ENCODE data around the gene DPP6.

DNA sequence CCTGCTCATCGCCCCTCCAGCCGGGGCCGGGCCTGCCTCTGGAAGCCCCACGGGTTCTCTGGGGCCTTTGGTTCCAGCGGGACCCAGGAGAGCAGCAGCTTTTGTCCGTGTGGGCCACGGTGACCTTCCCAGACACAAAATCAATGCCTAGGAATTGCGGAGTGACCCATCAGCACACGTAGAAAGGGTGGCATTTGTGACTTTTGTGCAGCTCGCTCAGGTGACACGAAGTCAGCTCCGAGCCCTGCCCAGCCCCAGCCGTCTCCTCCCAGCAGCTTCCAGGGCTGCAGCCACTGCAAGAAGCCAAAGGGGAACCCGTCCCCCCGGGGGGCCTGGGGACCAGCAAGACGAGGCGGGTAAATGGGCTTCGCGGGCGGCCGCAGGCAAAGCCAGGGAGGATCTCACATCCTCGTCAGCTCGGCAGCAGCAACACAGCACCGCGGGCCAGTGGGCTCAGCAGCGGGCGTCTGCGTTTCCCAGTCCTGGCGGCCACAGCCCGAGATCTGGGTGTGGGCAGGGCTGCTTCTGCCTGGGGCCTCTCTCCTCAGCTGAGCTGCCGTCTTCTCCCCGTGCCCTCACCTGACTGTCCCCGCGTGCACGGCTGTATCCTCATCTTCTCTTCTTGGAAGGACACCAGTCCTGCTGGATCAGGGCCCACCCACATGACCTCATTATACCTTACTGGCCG lies 862.3 kb downstream of the DPP6 start:
- TF ChIP-seq POLR2AphosphoS5 (IDR thresholded peaks at IDR 0.05; ENCODE audit: borderline replicate concordance, low read depth, low read length), result no peak
- no peak for TF ChIP-seq EZH2 (IDR thresholded peaks at IDR 0.05)
